ENCODE measurements around the gene CCDC73. TPM values are rescaled to one million over a fixed set of nuclear protein-coding genes. Genes with fewer than 3 reads are reported as not detected.
A peak's percentile ranks its signal among the peaks of the same experiment; 100 is the strongest.

CCDC73 gene
- total RNA-seq, 3 donors from 2014 or later, result not detected

DNA sequence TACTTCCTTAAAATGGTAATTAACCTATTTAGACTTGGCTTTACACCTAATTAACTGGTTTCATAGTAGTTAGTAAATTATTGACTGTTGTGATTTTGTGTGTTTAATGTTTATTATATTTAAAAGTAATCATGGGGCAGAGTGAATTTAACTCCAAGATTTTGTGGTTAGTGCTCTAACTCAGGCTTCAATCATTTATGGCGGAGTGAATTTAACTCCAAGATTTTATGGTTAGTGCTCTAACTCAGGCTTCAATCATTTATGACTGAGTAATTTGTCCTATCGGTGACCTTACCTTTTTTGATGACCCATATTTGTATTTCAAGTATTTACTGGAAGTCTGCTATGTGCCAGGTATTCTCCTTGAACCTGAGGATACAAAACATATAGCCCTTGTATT, 42.5 kb upstream of the CCDC73 start:
- no peaks in the 10 kb centered on the region for H3K36me3 ChIP-seq (ENCODE audit: low read depth)
- ATAC-seq, result no peak
- DNase-seq, result no peak
- no peak overlapping the region for H3K4me3 ChIP-seq
- H3K9me3 ChIP-seq, result no peaks in the 10 kb centered on the region
- H3K4me1 ChIP-seq (ENCODE audit: low read depth), result peaks cover 7% of the 10 kb centered on the region
- intact Hi-C loops (cut with DNase I, micrococcal nuclease), result no loop called here
- no peak for TF ChIP-seq CTCF (IDR thresholded peaks at IDR 0.05)

- ATAC-seq (no peak), DNase-seq (no peak)
- peaks cover 7% of the 10 kb centered on the region for H3K4me1 ChIP-seq (ENCODE audit: low read depth)
- TF ChIP-seq CTCF (IDR thresholded peaks at IDR 0.05), result no peak
- H3K4me3 ChIP-seq, result no peak overlapping the region
- intact Hi-C loops (cut with DNase I, micrococcal nuclease), result no loop called here
- H3K9me3 ChIP-seq, result no peaks in the 10 kb centered on the region
- no peaks in the 10 kb centered on the region for H3K36me3 ChIP-seq (ENCODE audit: low read depth)
These were observed 39.5 kb upstream of the CCDC73 start for GRCh38 chr11:32833921-32834320.

DNA sequence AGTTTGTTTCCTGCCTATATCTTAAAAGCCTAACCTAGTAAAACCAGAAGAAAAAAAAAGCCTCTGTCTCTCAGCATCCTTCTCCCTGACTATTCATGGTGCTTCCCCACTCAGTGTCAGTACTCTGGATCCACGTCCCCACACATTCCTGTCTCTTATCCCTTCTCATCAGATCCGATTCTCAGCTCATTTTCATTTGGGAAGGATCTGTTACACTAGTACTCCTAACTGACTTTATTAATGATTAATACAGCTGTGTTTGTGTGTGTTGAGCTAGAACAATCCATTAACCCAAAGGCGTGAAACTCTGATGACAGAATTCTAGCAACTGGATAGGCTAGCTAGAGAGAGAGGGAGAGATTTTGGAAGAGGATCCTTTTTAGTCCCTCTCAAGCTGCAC, 36.8 kb upstream of the CCDC73 start:
- Histone ChIP-seq H3K9me3 (no peaks in the 10 kb centered on the region), H3K4me1 (ENCODE audit: low read depth) (no peaks in the 10 kb centered on the region), H3K36me3 (ENCODE audit: low read depth) (no peaks in the 10 kb centered on the region), H3K4me3 (no peak overlapping the region)
- intact Hi-C loops (cut with DNase I, micrococcal nuclease), result no loop called here
- DNase-seq (no peak), ATAC-seq (no peak)
- TF ChIP-seq CTCF (IDR thresholded peaks at IDR 0.05), result no peak

DNA sequence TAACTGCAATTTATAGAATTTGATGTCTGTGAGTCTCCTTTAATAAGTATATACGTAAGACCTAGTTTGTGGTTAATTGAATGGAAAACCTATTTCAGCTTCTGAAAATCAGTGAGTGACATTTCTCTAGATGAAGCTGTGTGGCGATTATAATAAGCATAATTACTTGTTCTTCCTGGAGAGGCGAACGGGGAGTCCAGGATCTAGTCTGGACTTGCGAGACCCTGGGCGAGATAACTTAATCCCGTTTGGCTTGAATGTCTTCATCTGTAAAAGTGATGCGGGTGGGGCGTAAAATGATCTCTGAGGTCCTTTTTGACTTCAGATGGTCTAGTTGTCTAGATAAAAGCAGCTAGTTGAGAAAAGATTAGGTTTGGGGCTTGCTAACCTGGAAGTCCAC, 36.3 kb upstream of the CCDC73 start:
- Histone ChIP-seq H3K36me3 (ENCODE audit: low read depth) (no peaks in the 10 kb centered on the region), H3K9me3 (no peaks in the 10 kb centered on the region), H3K4me1 (ENCODE audit: low read depth) (no peaks in the 10 kb centered on the region), H3K4me3 (no peak overlapping the region)
- DNase-seq, result no peak
- intact Hi-C loops (cut with DNase I, micrococcal nuclease), result no loop called here
- no peak for TF ChIP-seq CTCF (IDR thresholded peaks at IDR 0.05)
- ATAC-seq, result no peak

GRCh38 chr11:32830413-32830738, 35.9 kb upstream of the CCDC73 start:
- no peaks in the 10 kb centered on the region for H3K36me3 ChIP-seq (ENCODE audit: low read depth)
- peak; percentile 75 for ATAC-seq
- TF ChIP-seq CTCF (IDR thresholded peaks at IDR 0.05), result no peak

GRCh38 chr11:32829680-32830412, 35.4 kb upstream of the CCDC73 start, which contains the start of gene PRRG4:
PRRG4 (plus strand) TSS chr11:32829927; CDS start chr11:32830530, 603 bp downstream.
- no peaks in the 10 kb centered on the region for H3K9me3 ChIP-seq
- H3K4me1 ChIP-seq (ENCODE audit: low read depth), result no peaks in the 10 kb centered on the region
- ATAC-seq, result peak; percentile 99
- H3K36me3 ChIP-seq (ENCODE audit: low read depth), result no peaks in the 10 kb centered on the region
- intact Hi-C loops (cut with DNase I, micrococcal nuclease), result no loop called here
- peak; percentile 88 to 92 (median 88) for DNase-seq
- H3K4me3 ChIP-seq, result peak within 1 kb of the TSS; percentile 71
- no peak for TF ChIP-seq CTCF (IDR thresholded peaks at IDR 0.05)

More at GRCh38 chr11:32830413-32830738, 35.9 kb upstream of the CCDC73 start:
- intact Hi-C loops (cut with DNase I, micrococcal nuclease), result no loop called here
- H3K9me3 ChIP-seq, result no peaks in the 10 kb centered on the region
- no peaks in the 10 kb centered on the region for H3K4me1 ChIP-seq (ENCODE audit: low read depth)
- peak in 1 of 3 donors; percentile 83 for DNase-seq
- H3K4me3 ChIP-seq, result no peak overlapping the region
